22Rv1 (cell line): Measurements from ENCODE around the gene MED26.

ENCODE experiments used
- H3K27ac ChIP-seq: fragments of 450-650 bp; 2 replicates; pipeline ENCODE4 v1.5.1; 2017
- CTCF ChIP-seq: fragments of 450-650 bp; IDR thresholded peaks from 2 replicates; pipeline ENCODE4 v1.5.1; 2017; ENCODE audit warnings: mild to moderate bottlenecking
- ZFX ChIP-seq: fragments of 450-650 bp; IDR thresholded peaks from 2 replicates; pipeline ENCODE4 v1.6.1; 2017; ENCODE audit warnings: antibody characterized with exemption, borderline replicate concordance

Gene MED26

GRCh38 chr19:16613841-16614240 is 14.2 kb downstream of the MED26 start:
- no peak for TF ChIP-seq CTCF
- TF ChIP-seq ZFX: no peak
- H3K27ac ChIP-seq: peak overlapping the region; percentile 60

DNA sequence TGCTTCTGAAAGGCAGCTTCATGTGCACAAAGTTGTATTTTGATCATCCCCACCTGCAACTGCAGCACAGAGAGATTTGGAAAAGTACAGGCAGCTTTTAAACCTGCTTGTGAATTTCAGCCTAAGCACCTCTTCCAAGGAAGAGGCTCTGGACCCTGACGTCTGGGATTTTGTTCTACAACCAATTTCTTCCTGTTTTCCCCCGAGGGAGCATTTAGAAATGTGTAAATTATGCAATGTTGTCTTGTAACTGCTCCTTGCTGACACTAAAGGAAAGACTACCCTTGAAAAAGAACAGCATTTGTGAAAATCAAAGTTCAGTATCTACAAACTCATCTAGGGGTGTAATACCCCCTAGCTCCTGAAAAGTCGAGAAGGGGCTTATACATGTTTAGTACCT is 15.4 kb downstream of the MED26 start:
- H3K27ac ChIP-seq: peak overlapping the region; percentile 60

DNA sequence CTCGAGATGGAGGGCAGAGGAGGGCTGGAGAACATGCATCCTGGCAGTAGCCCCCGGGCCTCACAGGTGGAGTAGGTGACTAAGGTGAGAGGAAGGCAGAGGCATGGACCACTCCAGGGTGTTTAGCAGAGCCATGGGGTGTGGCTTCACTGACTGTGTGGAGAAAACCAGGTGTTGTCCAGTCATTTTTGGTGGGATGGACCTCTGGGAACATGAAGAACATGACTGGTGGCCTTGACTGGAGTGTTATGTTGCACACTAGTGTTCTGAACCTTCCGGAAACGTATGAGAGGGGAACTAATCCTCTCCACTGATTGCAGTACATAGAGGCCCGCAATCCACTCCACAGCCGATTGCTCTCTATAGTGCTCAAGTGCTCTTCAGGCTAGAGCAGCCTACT is 16.9 kb downstream of the MED26 start:
- no peak for TF ChIP-seq ZFX
- H3K27ac ChIP-seq: no peak overlapping the region

More for the DNA sequence above, 15.4 kb downstream of the MED26 start:
- no peak for TF ChIP-seq CTCF
- no peak for TF ChIP-seq ZFX

- TF ChIP-seq CTCF: no peak
- TF ChIP-seq ZFX: no peak
These were observed 18.3 kb downstream of the MED26 start for GRCh38 chr19:16609511-16610200.

GRCh38 chr19:16608290-16608739 is 19.7 kb downstream of the MED26 start:
- TF ChIP-seq CTCF (no peak), ZFX (no peak)
- H3K27ac ChIP-seq: peak overlapping the region; percentile 32

More at GRCh38 chr19:16609511-16610200, 18.3 kb downstream of the MED26 start:
- no peak overlapping the region for H3K27ac ChIP-seq

DNA sequence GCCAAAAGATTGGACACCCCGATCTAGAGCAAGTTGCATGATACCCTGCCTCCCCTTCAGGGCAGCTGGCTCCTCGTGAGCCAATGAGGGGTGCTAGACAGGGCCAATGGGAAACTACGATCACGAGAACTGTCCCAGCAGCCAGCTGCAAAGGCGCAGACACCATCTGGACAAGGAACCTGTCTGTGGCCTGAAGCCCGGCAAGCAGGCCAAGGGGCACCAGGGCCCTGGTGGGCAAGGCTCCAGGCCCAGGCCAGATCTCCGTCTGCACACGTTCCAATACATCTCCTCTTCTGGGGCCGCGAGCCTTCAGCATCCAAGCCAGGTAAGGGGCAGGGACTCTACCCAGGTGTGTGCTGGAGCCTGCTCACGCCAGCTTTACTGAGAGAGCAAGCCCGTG is 20.2 kb downstream of the MED26 start:
- TF ChIP-seq CTCF (no peak), ZFX (no peak)
- peak overlapping the region; percentile 32 for H3K27ac ChIP-seq

GRCh38 chr19:16605553-16605994 is 22.4 kb downstream of the MED26 start:
- TF ChIP-seq CTCF: no peak
- no peak for TF ChIP-seq ZFX

More at GRCh38 chr19:16605553-16605994, 22.4 kb downstream of the MED26 start:
- no peak overlapping the region for H3K27ac ChIP-seq
